ENCODE results near the gene TEAD1. TPM values are rescaled to one million over a fixed set of nuclear protein-coding genes. Genes with fewer than 3 reads are reported as not detected.

TEAD1 gene
- total and polyA plus RNA-seq, 10 of the 15 experiments (the other 5 are each of a cell fraction or from before 2014, with no cell fraction given), result 0.01 to 0.59 (median 0.04) TPM; not detected in 6

GRCh38 chr11:12724301-12725054 lies 50.3 kb downstream of the TEAD1 start:
- H4K20me1 ChIP-seq (ENCODE audit: control insufficient read depth, insufficient read depth), result no peaks in the 10 kb centered on the region
- WGBS (ENCODE audit: insufficient coverage, insufficient replicate concordance, low lambda C conversion rate, missing lambda C conversion rate), result 47% methylated on average over 14 of the region's 14 CpGs
- TF ChIP-seq ZBTB33 (IDR thresholded peaks at IDR 0.05) (no peak), RAD51 (IDR thresholded peaks at IDR 0.05) (no peak), IRF3 (IDR thresholded peaks at IDR 0.05) (no peak), SMC3 (IDR thresholded peaks at IDR 0.05; ENCODE audit: borderline replicate concordance, low read length) (no peak), ZBED1 (IDR thresholded peaks at IDR 0.05; ENCODE audit: borderline replicate concordance) (no peak), ZBTB40 (IDR thresholded peaks at IDR 0.05; ENCODE audit: borderline replicate concordance) (no peak), PML (IDR thresholded peaks at IDR 0.05; ENCODE audit: low read length) (no peak), TAF1 (IDR thresholded peaks at IDR 0.05; ENCODE audit: borderline replicate concordance, low read depth, low read length) (no peak), NR2C1 (IDR thresholded peaks at IDR 0.05) (no peak), MTA2 (IDR thresholded peaks at IDR 0.05; ENCODE audit: low read depth) (no peak)
- no peak overlapping the region for H3K27ac ChIP-seq (ENCODE audit: control insufficient read depth, insufficient read depth)
- no TSS peak for BruUV-seq (replicated peaks)
- no peaks in the 10 kb centered on the region for H3K4me1 ChIP-seq (ENCODE audit: control insufficient read depth, insufficient read depth, low read length)
- ChIA-PET RAD21 (ENCODE audit: unreplicated experiment) (no interaction called here), SMC1A (ENCODE audit: uncharacterized antibody, unreplicated experiment) (no interaction called here), CTCF (no interaction called here), POLR2A (no interaction called here)
- FAIRE-seq, result no peak
- peaks cover 0 to 4% of the 10 kb centered on the region in 2 experiments; a peak in 2 of 4 replicates for H3K27me3 ChIP-seq (replicated peaks in 1 of 2; ENCODE audit: control insufficient read depth in 2 of 2, insufficient read depth in 2 of 2, low read length in 1 of 2)
- no peaks in the 10 kb centered on the region for H3K36me3 ChIP-seq (ENCODE audit: control insufficient read depth in 2 of 2, insufficient read depth in 2 of 2, low read length in 1 of 2)
- H3K9ac ChIP-seq (ENCODE audit: control insufficient read depth, insufficient read depth, low read length), result no peak overlapping the region
- no peaks in the 10 kb centered on the region for H3K9me3 ChIP-seq (replicated peaks; ENCODE audit: control insufficient read depth, insufficient read depth, low read length)
- intact Hi-C loops (cut with micrococcal nuclease; ENCODE audit: unreplicated experiment), result no loop called here
- H2AFZ ChIP-seq (ENCODE audit: control insufficient read depth, low read depth, low read length), result no peak overlapping the region
- H3K4me2 ChIP-seq (ENCODE audit: control insufficient read depth, insufficient read depth), result no peak overlapping the region
- no peak overlapping the region for H3K4me3 ChIP-seq
- DNase-seq (ENCODE audit: low read depth, low spot score), result no peak
- in situ Hi-C loops (cut with MboI), result no loop called here
- peak; percentile 39; the same call in 1 of the 3 replicates for ATAC-seq
- H3K79me2 ChIP-seq (ENCODE audit: control insufficient read depth, insufficient read depth, low read length), result no peaks in the 10 kb centered on the region
